B cell (primary cell): ENCODE measurements around the gene PCSK6. TPM values are rescaled to one million over a fixed set of nuclear protein-coding genes. Genes with fewer than 3 reads are reported as not detected.

Experiments used
- ATAC-seq: fragments of 200-7000 bp; cut with Tn5 transposase; one replicate; pipeline ENCODE4 v1.10.0; 2021; ENCODE audit warnings: low read depth, mild to moderate bottlenecking, moderate number of reproducible peaks, moderate library complexity
- CTCF ChIA-PET: fragments of 350-600 bp; sonication (Branson Sonifier 250); formaldehyde crosslinking; loops from one replicate; lab custom pipeline; 2021; ENCODE audit warnings: antibody characterized with exemption, inconsistent platforms; lab: Charles Lee
- POLR2A ChIA-PET: fragments of 350-600 bp; sonication (Branson Sonifier 250); formaldehyde crosslinking; loops from one replicate; lab custom pipeline; 2021; ENCODE audit warnings: antibody characterized with exemption; lab: Charles Lee
- DNase-seq: peaks from one replicate; pipeline ENCODE4 v3.0.0; 2013
- H2AFZ ChIP-seq: 2 replicates; pipeline ENCODE4 v1.6.1; 2012; ENCODE audit warnings: mild to moderate bottlenecking, low read depth, low read length; ENCODE audit not compliant: insufficient read depth, poor library complexity, severe bottlenecking
- H3K27ac ChIP-seq, 2 donors: 1 replicate in 1 of 2; 2 replicates in 1 of 2; pipeline ENCODE4 v1.5.1; 2012 to 2013; ENCODE audit warnings: low read length in 2 of 2, mild to moderate bottlenecking in 2 of 2, moderate library complexity in 1 of 2
- H3K27me3 ChIP-seq, 4 experiments: fragments of 200-600 bp in 1 of 4; sonication (generic) in 1 of 4; replicated peaks in 1 of 4; 1 replicate in 2 of 4; 2 replicates in 2 of 4; pipeline versions ENCODE4 v1.6.1 to v1.7.0; 2013 to 2016; ENCODE audit warnings: low read length in 3 of 4, mild to moderate bottlenecking in 2 of 4, mixed read lengths in 1 of 4, moderate library complexity in 1 of 4; ENCODE audit not compliant: insufficient read depth in 4 of 4, control insufficient read depth in 3 of 4; ENCODE audit errors: control extremely low read depth in 1 of 4
- H3K36me3 ChIP-seq, 2 experiments: replicated peaks in 1 of 2; 1 replicate in 1 of 2; 2 replicates in 1 of 2; pipeline versions ENCODE4 v1.6.1 to v1.7.1; 2013; ENCODE audit warnings: low read length in 1 of 2; ENCODE audit not compliant: insufficient read depth in 2 of 2, control insufficient read depth in 1 of 2; ENCODE audit errors: control extremely low read depth in 1 of 2, extremely low read depth in 1 of 2
- H3K4me1 ChIP-seq, 2 donors: fragments of 200-600 bp in 1 of 2; sonication (generic) in 1 of 2; 1 replicate in 1 of 2; 2 replicates in 1 of 2; pipeline versions ENCODE4 v1.5.1 to v1.6.1; 2013 to 2017; ENCODE audit warnings: low read length in 2 of 2; ENCODE audit not compliant: control insufficient read depth in 2 of 2, insufficient read depth in 2 of 2
- H3K4me2 ChIP-seq: replicated peaks from 2 replicates; pipeline ENCODE3; 2012; ENCODE audit warnings: mild to moderate bottlenecking, low read depth, low read length; ENCODE audit not compliant: poor library complexity, severe bottlenecking
- H3K4me3 ChIP-seq, 5 experiments: fragments of 200-600 bp in 1 of 5; sonication (generic) in 1 of 5; 1 replicate in 3 of 5; 2 replicates in 2 of 5; pipeline versions ENCODE4 v1.5.1 to v1.7.0; 2011 to 2016; ENCODE audit warnings: low read length in 4 of 5, mild to moderate bottlenecking in 4 of 5, low read depth in 2 of 5, control low read depth in 1 of 5, moderate library complexity in 1 of 5; ENCODE audit not compliant: insufficient read depth in 1 of 5; ENCODE audit errors: control extremely low read depth in 1 of 5, extremely low read depth in 1 of 5
- H3K79me2 ChIP-seq: fragments of 200-600 bp; sonication (generic); one replicate; pipeline ENCODE4 v1.6.0; 2016; ENCODE audit warnings: low read length; ENCODE audit not compliant: control insufficient read depth, insufficient read depth
- H3K9ac ChIP-seq: fragments of 200-600 bp; sonication (generic); 2 replicates; pipeline ENCODE4 v1.6.1; 2017; ENCODE audit warnings: mild to moderate bottlenecking, low read length, moderate library complexity
- H3K9me3 ChIP-seq, 3 donors: one replicate each; pipeline versions ENCODE4 v1.6.1 to v1.7.1; 2013; ENCODE audit warnings: low read length in 2 of 3; ENCODE audit not compliant: control insufficient read depth in 2 of 3, insufficient read depth in 1 of 3; ENCODE audit errors: control extremely low read depth in 1 of 3
- H4K20me1 ChIP-seq: 2 replicates; pipeline ENCODE4 v1.6.0; 2012; ENCODE audit warnings: mild to moderate bottlenecking, low read length; ENCODE audit not compliant: insufficient read depth, control insufficient read depth, poor library complexity, severe bottlenecking
- H3K27ac Mint-ChIP-seq: one replicate; pipeline ENCODE4 v1.8.0; 2021; ENCODE audit warnings: mixed read lengths
- H3K27me3 Mint-ChIP-seq: one replicate; pipeline ENCODE4 v1.8.0; 2021; ENCODE audit warnings: mixed read lengths
- H3K4me1 Mint-ChIP-seq: one replicate; pipeline ENCODE4 v1.8.0; 2021; ENCODE audit warnings: mixed read lengths
- H3K4me3 Mint-ChIP-seq: one replicate; pipeline ENCODE4 v1.8.0; 2021; ENCODE audit warnings: mixed read lengths
- H3K9me3 Mint-ChIP-seq: one replicate; pipeline ENCODE4 v1.8.0; 2022; ENCODE audit warnings: mixed read lengths; ENCODE audit not compliant: insufficient read depth
- CTCF ChIP-seq: fragments of 200-600 bp; IDR thresholded peaks from one replicate; pipeline ENCODE4 v1.8.0; 2022; ENCODE audit warnings: antibody characterized with exemption, mild to moderate bottlenecking
- EZH2 ChIP-seq: IDR thresholded peaks from 2 replicates; pipeline ENCODE4 v1.6.1; 2012; ENCODE audit warnings: borderline replicate concordance, low read depth, mild to moderate bottlenecking, moderate library complexity, low read length; ENCODE audit not compliant: insufficient read depth, poor library complexity, severe bottlenecking
- WGBS: methylation state at CpG from one replicate; pipeline ENCODE4 v1.1.5; 2013; ENCODE audit warnings: missing lambda C conversion rate; ENCODE audit not compliant: insufficient coverage; 5-methylcytosine and 5-hydroxymethylcytosine counted together
- intact Hi-C: fragments of 100-400 bp; cut with micrococcal nuclease; formaldehyde crosslinking; loops from one replicate; pipeline ENCODE4 v1.10.0; 2022
- polyA plus RNA-seq: library from polyadenylated mRNA; depleted of rRNA; stranded (reverse); fragments of >200 nt; gene quantifications from 2 replicates; pipeline ENCODE4 v1.2.3, GENCODE V29; 2012
- total RNA-seq, 2 donors: library from RNA; stranded (reverse); fragments of 120-200 nt in 1 of 2; gene quantifications; 1 replicate in 1 of 2; 2 replicates in 1 of 2; pipeline versions ENCODE4 v1.2.3 to v1.2.4, GENCODE V29; 2013 to 2022

The PCSK6 gene
- total and polyA plus RNA-seq, 2 donors (not counting 1 experiment from before 2014, with no cell fraction given): 0.66 to 1.6 TPM

GRCh38 chr15:101495334-101496197, 6.1 kb upstream of the PCSK6 start:
- 77% methylated on average over 21 of the region's 22 CpGs for WGBS
- Mint-ChIP-seq H3K27ac (no peak overlapping the region), H3K4me1 (peaks cover 24% of the 10 kb centered on the region), H3K27me3 (peaks cover 64% of the 10 kb centered on the region), H3K4me3 (no peak overlapping the region), H3K9me3 (no peaks in the 10 kb centered on the region)
- Histone ChIP-seq H3K27ac (no peak overlapping the region), H4K20me1 (no peaks in the 10 kb centered on the region), H3K79me2 (no peaks in the 10 kb centered on the region), H3K4me2 (no peak overlapping the region), H3K27me3 (peaks cover 0 to 41% (median 6%) of the 10 kb centered on the region in 4 experiments), H3K9ac (no peak overlapping the region), H3K4me3 (no peak overlapping the region), H3K4me1 (peaks cover 8 to 13% of the 10 kb centered on the region in 2 donors), H2AFZ (no peak overlapping the region), H3K9me3 (peaks cover 0 to 8% (median 0%) of the 10 kb centered on the region in 3 donors), H3K36me3 (no peaks in the 10 kb centered on the region)
- no peak for ATAC-seq
- intact Hi-C loops: no loop called here
- ChIA-PET CTCF (no interaction called here), POLR2A (no interaction called here)
- no peak for TF ChIP-seq CTCF
- TF ChIP-seq EZH2: no peak
- DNase-seq: no peak

- Mint-ChIP-seq H3K4me3 (no peak overlapping the region), H3K27ac (no peak overlapping the region), H3K9me3 (no peaks in the 10 kb centered on the region), H3K27me3 (peaks cover 68% of the 10 kb centered on the region), H3K4me1 (peaks cover 23% of the 10 kb centered on the region)
- intact Hi-C loops: no loop called here
- no peaks in the 10 kb centered on the region for H3K79me2 ChIP-seq
- no peak overlapping the region for H3K4me3 ChIP-seq
- no peak overlapping the region for H3K4me2 ChIP-seq
- H3K27ac ChIP-seq: no peak overlapping the region
- no peak for ATAC-seq
- peaks cover 5 to 9% of the 10 kb centered on the region in 2 donors for H3K4me1 ChIP-seq
- no peak overlapping the region for H3K9ac ChIP-seq
- H2AFZ ChIP-seq: no peak overlapping the region
- no peaks in the 10 kb centered on the region for H3K36me3 ChIP-seq
- POLR2A ChIA-PET: no interaction called here
- no peaks in the 10 kb centered on the region for H4K20me1 ChIP-seq
- H3K9me3 ChIP-seq: peaks cover 0 to 8% (median 0%) of the 10 kb centered on the region in 3 donors
- no peak for TF ChIP-seq CTCF
- no peak for TF ChIP-seq EZH2
- DNase-seq: no peak
- WGBS: 54% methylated on average over 6 of the region's 10 CpGs
- peaks cover 0 to 44% (median 5%) of the 10 kb centered on the region in 4 experiments for H3K27me3 ChIP-seq
- CTCF ChIA-PET: no interaction called here
Observed at GRCh38 chr15:101494251-101494796, 4.8 kb upstream of the PCSK6 start.
